Activated CD4-positive, CD25-positive, alpha-beta regulatory T cell (primary cell): ENCODE measurements around the gene FOXK2.
"Not testable (repeated sequence)": the region's sequence is repeated elsewhere in the genome, so short reads cannot be mapped to it uniquely, and the experiment has no call there.

Source experiments
- DNase-seq, 4 experiments: peaks; one replicate each; lab custom pipeline; 2025; lab: John Stamatoyannopoulos, UW

FOXK2 gene

GRCh38 chr17:82564241-82564640 lies 44.7 kb downstream of the FOXK2 start:
- no peak for DNase-seq

GRCh38 chr17:82565551-82565950 lies 46.0 kb downstream of the FOXK2 start:
- DNase-seq, result no peak

DNA sequence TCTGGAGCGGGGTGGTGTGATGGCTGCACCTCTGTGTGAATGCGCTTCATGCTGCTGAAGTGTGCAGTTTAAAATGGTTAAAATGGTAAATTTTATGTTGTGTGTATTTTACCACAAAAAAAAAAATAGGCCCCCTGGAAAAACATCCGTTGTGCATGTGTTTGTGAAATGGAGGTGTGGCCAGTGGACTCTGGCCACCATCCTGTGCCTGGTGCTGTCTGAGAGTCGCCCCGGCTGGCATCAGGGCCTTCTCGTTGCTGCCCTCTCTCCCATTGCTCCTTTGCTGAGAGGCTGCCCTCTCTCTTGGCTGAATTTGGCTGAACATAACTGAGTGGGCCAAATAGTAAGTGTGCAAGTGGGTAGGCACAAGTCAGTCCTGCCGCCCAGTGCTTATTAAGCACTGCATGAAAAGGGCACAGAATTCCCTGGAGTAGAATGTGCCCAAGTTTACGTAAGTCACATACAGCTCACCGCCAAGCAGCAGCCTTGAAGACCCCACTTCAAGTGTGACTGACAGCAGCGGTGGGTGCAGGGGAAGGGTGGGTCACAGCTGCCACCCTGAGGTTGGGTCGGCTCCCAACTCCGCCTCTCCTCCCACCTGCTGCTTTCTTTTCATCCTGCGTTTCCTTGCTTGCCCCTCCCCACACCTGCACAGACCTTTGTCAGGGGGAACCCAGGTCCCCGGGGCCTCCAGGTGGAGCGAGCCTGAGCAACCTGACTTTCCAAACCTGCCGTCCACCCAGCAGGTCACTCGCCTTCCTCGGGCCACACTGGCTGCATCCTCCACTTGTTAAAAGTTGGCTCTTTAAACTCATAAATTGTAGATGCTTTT lies 46.8 kb downstream of the FOXK2 start:
- no peak for DNase-seq

DNA sequence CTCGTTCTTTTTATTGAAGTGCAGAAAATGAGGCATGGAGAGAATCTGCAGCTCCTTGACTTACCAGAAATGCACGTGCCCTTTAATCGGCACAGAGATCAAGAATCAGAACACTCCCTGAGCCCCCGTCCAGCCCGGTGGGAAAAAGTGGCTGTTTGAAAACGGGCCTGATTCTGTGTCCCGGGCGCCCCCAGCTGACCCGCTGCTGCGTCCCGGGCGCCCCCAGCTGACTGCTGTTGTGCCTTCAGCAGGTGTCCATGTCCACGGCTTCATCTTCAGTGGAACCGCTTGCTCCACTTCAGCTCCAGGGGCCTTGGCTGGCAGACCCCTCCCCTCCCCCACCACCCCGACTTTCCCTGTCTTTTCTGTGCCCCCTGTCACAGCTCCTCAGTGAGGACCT lies 47.8 kb downstream of the FOXK2 start:
- DNase-seq, result no peak

DNA sequence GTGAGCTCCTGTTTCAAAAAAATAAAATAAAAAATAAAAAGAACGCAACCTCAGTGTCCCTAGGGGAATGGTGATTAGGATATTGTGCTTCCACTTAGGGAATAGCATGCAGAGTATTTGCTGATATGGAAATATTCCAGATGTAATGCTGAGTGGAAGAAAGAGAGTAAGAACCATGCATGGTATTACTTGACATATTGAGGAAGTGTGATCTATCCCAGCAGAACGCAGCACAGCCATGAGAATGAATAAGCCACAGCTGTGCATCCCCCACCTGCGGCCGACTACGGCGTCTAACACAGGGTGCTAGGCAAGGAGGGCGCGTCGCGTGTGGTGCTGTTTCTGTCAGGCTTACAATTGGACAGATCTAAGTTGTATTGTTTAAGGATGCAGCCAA lies 49.5 kb downstream of the FOXK2 start:
- DNase-seq, result no peak

DNA sequence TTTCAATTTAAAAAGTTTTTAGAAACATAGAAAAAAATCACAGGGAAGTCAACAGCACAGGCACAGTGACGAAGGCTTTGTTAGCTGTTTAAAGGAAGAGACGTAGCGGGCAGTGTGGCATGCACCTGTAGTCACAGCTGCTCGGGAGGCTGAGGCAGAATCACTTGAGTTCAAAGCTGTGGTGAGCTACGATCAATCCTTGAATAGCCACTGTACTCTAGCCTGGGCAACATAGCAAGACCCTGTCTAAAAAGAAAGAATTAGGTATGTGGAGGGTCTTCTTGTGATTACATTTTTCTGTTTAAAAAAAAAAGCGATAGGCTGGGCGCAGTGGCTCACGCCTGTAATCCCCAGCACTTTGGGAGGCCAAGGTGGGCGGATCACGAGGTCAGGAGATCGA lies 50.1 kb downstream of the FOXK2 start:
- no peak for DNase-seq

DNA sequence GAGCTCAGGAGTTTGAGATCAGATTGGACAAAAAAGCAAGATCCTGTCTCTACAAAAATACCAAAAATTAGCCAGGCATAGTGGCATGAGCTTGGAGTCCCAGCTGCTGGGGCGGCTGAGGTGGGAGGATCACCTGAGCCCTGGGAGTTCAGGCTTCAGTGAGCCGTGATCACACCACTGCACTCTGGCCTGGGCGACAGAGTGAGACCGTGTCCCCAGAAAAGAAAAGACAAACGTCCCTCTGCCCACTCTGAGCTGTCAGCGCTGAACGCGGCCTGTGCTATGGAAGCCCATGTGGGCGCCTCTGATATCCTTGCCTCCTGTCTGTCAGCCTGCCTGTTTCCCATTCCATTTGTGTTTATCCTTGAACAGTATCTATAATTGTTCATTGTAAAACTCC lies 50.7 kb downstream of the FOXK2 start:
- no peak for DNase-seq

GRCh38 chr17:82571855-82572254 lies 52.3 kb downstream of the FOXK2 start:
- DNase-seq, result no peak

DNA sequence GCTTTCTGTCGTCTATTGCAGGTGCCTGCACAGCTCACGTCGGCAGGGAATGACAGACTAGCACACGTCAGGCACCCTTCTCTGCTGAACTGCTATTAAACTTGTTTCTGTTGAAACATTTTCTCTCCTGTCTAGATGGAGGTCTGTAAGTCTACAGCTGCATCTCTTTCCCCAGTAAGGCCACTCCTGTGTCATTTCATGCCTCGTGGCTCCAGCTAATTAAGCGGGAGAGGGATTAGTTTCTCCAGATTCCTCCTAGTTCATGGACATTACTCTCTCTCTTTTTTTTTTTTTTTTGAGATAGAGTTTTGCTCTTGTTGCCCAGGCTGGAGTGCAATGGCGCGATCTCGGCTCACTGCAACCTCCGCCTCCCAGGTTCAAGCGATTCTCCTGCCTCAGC lies 54.5 kb downstream of the FOXK2 start:
- DNase-seq, result no peak

GRCh38 chr17:82575581-82576221 lies 56.2 kb downstream of the FOXK2 start:
- not testable (repeated sequence) for DNase-seq

DNA sequence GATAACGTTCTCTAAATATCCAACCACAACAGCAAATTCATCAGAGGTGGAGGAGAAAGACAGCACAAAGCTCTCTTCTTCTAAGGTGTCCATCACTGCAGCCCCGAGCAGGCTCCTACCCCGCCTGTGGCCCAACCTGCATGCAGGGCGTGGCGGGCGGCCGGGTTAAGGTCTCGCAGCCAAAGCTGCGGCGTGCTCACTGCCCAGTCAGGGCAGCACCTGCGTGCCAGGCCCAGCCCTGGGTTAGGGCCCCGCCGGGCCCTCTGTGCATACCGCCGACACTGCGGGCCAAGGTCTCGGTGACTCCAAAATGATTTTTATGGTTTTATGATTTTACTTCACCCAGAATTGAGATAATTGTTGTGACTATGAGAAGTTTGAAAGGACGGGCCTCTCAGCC lies 57.8 kb downstream of the FOXK2 start:
- DNase-seq, result no peak

GRCh38 chr17:82579969-82580368 lies 60.4 kb downstream of the FOXK2 start:
- not testable (repeated sequence) for DNase-seq

DNA sequence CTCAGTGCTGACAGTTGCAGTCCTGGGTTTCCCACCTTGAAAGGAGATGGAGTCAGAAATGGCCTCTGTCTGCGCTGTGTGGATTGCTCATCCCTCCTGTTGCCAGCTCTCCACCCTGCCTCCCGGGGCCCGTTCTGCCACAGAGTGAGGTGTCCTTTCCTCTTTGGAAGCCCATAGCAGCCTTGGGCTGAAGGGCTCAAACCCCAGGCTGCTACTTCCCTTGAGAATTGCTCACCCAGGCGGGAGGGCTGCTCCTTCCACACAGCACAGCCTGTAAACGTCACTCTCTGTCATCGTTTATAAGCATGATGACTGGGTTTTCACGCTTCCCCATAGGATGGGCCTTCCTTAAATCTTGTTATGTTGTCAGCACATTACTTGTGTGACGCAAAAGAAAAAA lies 62.7 kb downstream of the FOXK2 start:
- DNase-seq, result no peak

- DNase-seq, result no peak
These were observed 63.2 kb downstream of the FOXK2 start for GRCh38 chr17:82582709-82583108.

GRCh38 chr17:82583720-82584234 lies 64.2 kb downstream of the FOXK2 start:
- DNase-seq, result no peak

GRCh38 chr17:82585935-82586575 lies 66.5 kb downstream of the FOXK2 start:
- DNase-seq, result peak in 2 of 4 experiments; percentile 44 to 46

GRCh38 chr17:82586576-82587233 lies 67.2 kb downstream of the FOXK2 start:
- DNase-seq, result no peak

DNA sequence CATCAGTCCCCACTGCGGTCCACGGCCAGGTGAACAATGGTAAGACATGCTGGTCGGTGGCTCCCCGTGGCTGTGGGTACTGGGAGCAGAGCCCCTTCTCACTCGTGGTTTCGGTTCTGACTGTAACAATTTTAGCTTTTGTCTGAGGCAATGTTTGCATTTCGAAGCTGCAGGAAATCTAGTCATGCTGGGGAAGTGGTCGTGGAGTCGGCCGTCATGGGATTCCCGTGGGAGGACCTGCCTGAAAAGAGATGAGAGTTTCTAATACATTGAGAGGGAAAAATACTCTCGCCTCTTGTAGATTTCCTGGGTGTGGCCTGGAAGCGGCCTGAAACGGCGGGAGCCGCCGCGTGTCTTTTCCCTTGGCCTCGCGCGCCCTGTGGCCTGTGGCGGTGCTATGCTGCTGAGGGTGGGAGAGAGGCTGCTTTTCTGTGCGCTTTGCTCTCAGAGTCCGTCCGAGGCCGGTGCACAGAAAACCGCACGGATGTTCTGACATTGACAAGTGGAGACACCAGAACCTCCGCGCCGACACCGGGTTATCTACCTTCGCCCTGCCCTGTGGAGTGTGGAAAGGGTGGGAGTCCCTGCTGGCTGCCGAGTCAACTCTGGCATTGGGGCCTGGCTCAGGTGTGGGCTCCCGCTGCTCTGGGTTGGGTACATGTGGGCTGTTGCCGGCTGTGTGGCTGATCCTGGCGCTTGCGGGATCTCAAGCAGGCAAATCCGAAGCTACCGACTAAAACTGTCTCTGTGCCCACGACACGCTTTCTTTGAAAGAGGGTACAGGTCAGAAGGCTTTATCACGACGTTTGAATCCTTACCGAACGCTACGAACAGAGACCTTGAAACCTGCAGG lies 67.9 kb downstream of the FOXK2 start:
- DNase-seq, result no peak

- DNase-seq, result no peak
These were observed 69.0 kb downstream of the FOXK2 start for GRCh38 chr17:82588266-82589175.

DNA sequence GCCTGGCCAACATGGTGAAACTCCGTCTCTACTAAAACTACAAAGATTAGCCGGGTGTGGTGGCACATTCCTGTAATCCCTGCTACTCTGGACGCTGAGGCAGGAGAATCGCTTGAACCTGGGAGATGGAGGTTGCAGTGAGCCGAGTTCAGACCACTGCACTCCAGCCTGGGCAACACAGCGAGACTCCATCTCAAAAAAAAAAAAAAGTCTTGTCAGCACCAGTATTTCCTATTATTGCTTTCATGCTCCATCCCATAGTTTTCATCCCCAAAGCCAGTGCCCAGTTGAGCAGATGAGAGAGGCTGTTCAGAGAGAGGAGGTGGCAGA lies 70.3 kb downstream of the FOXK2 start:
- no peak for DNase-seq
